Adrenal gland (tissue), 12 donors: ENCODE results near the gene PDSS1. TPM values are rescaled to one million over a fixed set of nuclear protein-coding genes. Genes with fewer than 3 reads are reported as not detected.

Experiments used
- DNase-seq, 7 donors: peaks; one replicate each; pipeline ENCODE4 v3.0.0-alpha.2; 2019 to 2020
- H3K27ac ChIP-seq, 5 donors: fragments of 200-600 bp; sonication (generic) in 4 of 5; 1 replicate in 3 of 5; 2 replicates in 2 of 5; pipeline versions ENCODE4 v1.5.1 to v1.8.0; 2016 to 2020; ENCODE audit warnings: mild to moderate bottlenecking in 1 of 5
- H3K27me3 ChIP-seq: fragments of 200-600 bp; 2 replicates; pipeline ENCODE4 v1.8.0; 2021
- H3K36me3 ChIP-seq, 2 donors: fragments of 200-600 bp; replicated peaks in 1 of 2; 1 replicate in 1 of 2; 2 replicates in 1 of 2; pipeline versions ENCODE4 v1.5.1 to v1.8.0; 2018 to 2022
- H3K4me1 ChIP-seq, 2 donors: fragments of 200-600 bp; replicated peaks in 1 of 2; 1 replicate in 1 of 2; 2 replicates in 1 of 2; pipeline versions ENCODE4 v1.5.1 to v1.8.0; 2018 to 2021
- H3K4me3 ChIP-seq, 4 donors: fragments of 200-600 bp; sonication (generic) in 3 of 4; one replicate each; pipeline ENCODE4 v1.5.1; 2016 to 2018
- H3K9me3 ChIP-seq, 3 donors: fragments of 200-600 bp; sonication (generic) in 1 of 3; replicated peaks in 1 of 3; 1 replicate in 2 of 3; 2 replicates in 1 of 3; pipeline versions ENCODE4 v1.5.1 to v1.8.0; 2016 to 2021
- CTCF ChIP-seq, 6 experiments: fragments of 450-650 bp in 4 of 6; fragments of 200-600 bp in 2 of 6; sonication (generic) in 1 of 6; IDR thresholded peaks; 1 replicate in 5 of 6; 2 replicates in 1 of 6; pipeline versions ENCODE4 v1.5.1 to v1.8.0; 2016 to 2021; ENCODE audit warnings: antibody characterized with exemption in 6 of 6, mild to moderate bottlenecking in 2 of 6, moderate library complexity in 1 of 6
- POLR2A ChIP-seq, 2 donors: fragments of 450-650 bp; IDR thresholded peaks; one replicate each; pipeline ENCODE4 v1.6.1; 2017; ENCODE audit warnings: antibody characterized with exemption in 2 of 2, mild to moderate bottlenecking in 2 of 2, moderate library complexity in 1 of 2
- WGBS, 4 donors: extraction: QIAGEN DNeasy Blood & Tissue Kit in 2 of 4; methylation state at CpG; one replicate each; pipeline versions ENCODE4 v1.1.5 to v1.1.7; 2013 to 2017; 5-methylcytosine and 5-hydroxymethylcytosine counted together
- intact Hi-C, 2 donors: fragments of 100-400 bp; cut with DNase I; formaldehyde crosslinking; loops; one replicate each; pipeline versions ENCODE4 v1.14.1 to v1.15.0; 2022 to 2023
- polyA plus RNA-seq, 3 donors: library from polyadenylated mRNA; stranded (reverse); fragments of 200-250 nt in 2 of 3; fragments of 350-450 nt in 1 of 3; fragmentation: Illumina TruSeq in 1 of 3; extraction: RNeasy Lipid Tissue Mini Kit (QIAGEN cat#74804) in 1 of 3; gene quantifications; one replicate each; pipeline ENCODE4 v1.2.3, GENCODE V29; 2013 to 2014
- total RNA-seq, 9 donors: library from RNA; depleted of rRNA in 4 of 9; stranded (reverse); fragments of >200 nt in 4 of 9; fragments of 120-200 nt in 1 of 9; fragmentation: NEBNext Ultra II Directional in 1 of 9; extraction: Animal tissue kit (Norgen Biotek cat#: 25700) in 1 of 9; gene quantifications; one replicate each; pipeline versions ENCODE4 v1.1.0 to v1.2.4, GENCODE V29; 2013 to 2023
- donor health status: healthy with polysubstance abuse.
- donor health status: Bipolar disorder and iron deficiency.
- donor health status: DM: yes; HTN: yes; CAD: no.
- donor health status: DM: no; HTN: no; CAD: no.
- donor health status: DM: no; HTN: no; CAD: no.
- donor health status: DM: yes; HTN: yes; CAD: no.

Gene PDSS1
- total and polyA plus RNA-seq, 12 donors, result 1.2 to 7.4 (median 3.1) TPM

GRCh38 chr10:26706936-26707335, 9.4 kb downstream of the PDSS1 start:
- Histone ChIP-seq H3K4me3 (no peak overlapping the region), H3K36me3 (no peaks in the 10 kb centered on the region), H3K27ac (no peak overlapping the region), H3K9me3 (no peaks in the 10 kb centered on the region), H3K4me1 (no peaks in the 10 kb centered on the region), H3K27me3 (no peaks in the 10 kb centered on the region)
- intact Hi-C loops, result no loop called here
- WGBS, 4 donors, result 86 to 95% (median 91%) methylated on average over 10 of the region's 10 CpGs
- no peak for TF ChIP-seq POLR2A (IDR thresholded peaks at IDR 0.05)
- TF ChIP-seq CTCF (IDR thresholded peaks at IDR 0.05), result no peak
- DNase-seq, result no peak

- no peak for DNase-seq
- Histone ChIP-seq H3K4me3 (no peak overlapping the region), H3K9me3 (no peaks in the 10 kb centered on the region), H3K4me1 (no peaks in the 10 kb centered on the region), H3K27ac (no peak overlapping the region), H3K36me3 (no peaks in the 10 kb centered on the region), H3K27me3 (no peaks in the 10 kb centered on the region)
- no peak for TF ChIP-seq CTCF (IDR thresholded peaks at IDR 0.05)
- TF ChIP-seq POLR2A (IDR thresholded peaks at IDR 0.05), result no peak
- intact Hi-C loops, result no loop called here
- whole genome bisulfite sequencing, 4 donors, result 76 to 91% (median 81%) methylated on average over 4 to 5 of the region's 5 CpGs
Observed at GRCh38 chr10:26711324-26711723, 13.8 kb downstream of the PDSS1 start.

- Histone ChIP-seq H3K27me3 (no peaks in the 10 kb centered on the region), H3K4me1 (no peaks in the 10 kb centered on the region), H3K36me3 (no peaks in the 10 kb centered on the region), H3K9me3 (no peaks in the 10 kb centered on the region), H3K27ac (no peak overlapping the region), H3K4me3 (no peak overlapping the region)
- intact Hi-C loops, result no loop called here
- 95 to 100% (median 100%) methylated on average over 1 of the region's 1 CpG for WGBS, 4 donors
- TF ChIP-seq POLR2A (IDR thresholded peaks at IDR 0.05) (no peak), CTCF (IDR thresholded peaks at IDR 0.05) (no peak)
- no peak for DNase-seq
Observed at GRCh38 chr10:26714415-26715136, 17.1 kb downstream of the PDSS1 start.

GRCh38 chr10:26715137-26715487, 17.6 kb downstream of the PDSS1 start:
- Histone ChIP-seq H3K4me1 (no peaks in the 10 kb centered on the region), H3K9me3 (no peaks in the 10 kb centered on the region), H3K4me3 (no peak overlapping the region), H3K27ac (no peak overlapping the region), H3K27me3 (no peaks in the 10 kb centered on the region), H3K36me3 (no peaks in the 10 kb centered on the region)
- WGBS, 4 donors, result 86 to 100% (median 93%) methylated on average over 2 of the region's 2 CpGs
- TF ChIP-seq CTCF (IDR thresholded peaks at IDR 0.05), result no peak
- no peak for TF ChIP-seq POLR2A (IDR thresholded peaks at IDR 0.05)
- no peak for DNase-seq
- intact Hi-C loops, result no loop called here
